Measurements from ENCODE around the gene ZNF319. TPM values are rescaled to one million over a fixed set of nuclear protein-coding genes. Genes with fewer than 3 reads are reported as not detected.
A peak's percentile ranks its signal among the peaks of the same experiment; 100 is the strongest.

The ZNF319 gene
- total and polyA plus RNA-seq, 5 donors from 2014 or later = 2.6 to 13.2 (median 6.0) TPM

- H3K36me3 Mint-ChIP-seq = no peaks in the 10 kb centered on the region
- Histone ChIP-seq H3K36me3 (ENCODE audit: control insufficient read depth, insufficient read depth, low read length) (no peaks in the 10 kb centered on the region), H3K27ac (ENCODE audit: insufficient read depth, low read length, poor library complexity, severe bottlenecking) (no peak overlapping the region), H3K4me3 (ENCODE audit: low read depth, low read length) (no peak overlapping the region), H3K9me3 (ENCODE audit: control insufficient read depth in 2 of 2, low read length in 2 of 2) (no peaks in the 10 kb centered on the region), H3K27me3 (ENCODE audit: control insufficient read depth, insufficient read depth, low read length) (no peaks in the 10 kb centered on the region), H3K4me1 (ENCODE audit: control insufficient read depth, insufficient read depth, low read length, poor library complexity, severe bottlenecking) (no peaks in the 10 kb centered on the region)
- no peaks in the 10 kb centered on the region for H3K27me3 Mint-ChIP-seq
- no peak overlapping the region for H3K4me3 Mint-ChIP-seq
- H3K27ac Mint-ChIP-seq = no peak overlapping the region
- DNase-seq (no peak), ATAC-seq (ENCODE audit: low read depth in 2 of 2) (no peak)
- H3K4me1 Mint-ChIP-seq = no peaks in the 10 kb centered on the region
- no peaks in the 10 kb centered on the region for H3K9me3 Mint-ChIP-seq
These were observed 44.6 kb upstream of the ZNF319 start for GRCh38 chr16:58045096-58045495.

- Histone ChIP-seq H3K27me3 (ENCODE audit: control insufficient read depth, insufficient read depth, low read length) (no peaks in the 10 kb centered on the region), H3K9me3 (ENCODE audit: control insufficient read depth in 2 of 2, low read length in 2 of 2) (no peaks in the 10 kb centered on the region), H3K4me1 (ENCODE audit: control insufficient read depth, insufficient read depth, low read length, poor library complexity, severe bottlenecking) (no peaks in the 10 kb centered on the region), H3K36me3 (ENCODE audit: control insufficient read depth, insufficient read depth, low read length) (no peaks in the 10 kb centered on the region), H3K27ac (ENCODE audit: insufficient read depth, low read length, poor library complexity, severe bottlenecking) (no peak overlapping the region), H3K4me3 (ENCODE audit: low read depth, low read length) (no peak overlapping the region)
- no peak overlapping the region for H3K27ac Mint-ChIP-seq
- ATAC-seq (ENCODE audit: low read depth in 2 of 2) (no peak), DNase-seq (no peak)
- no peaks in the 10 kb centered on the region for H3K27me3 Mint-ChIP-seq
- H3K4me3 Mint-ChIP-seq = no peak overlapping the region
- H3K9me3 Mint-ChIP-seq = no peaks in the 10 kb centered on the region
- no peaks in the 10 kb centered on the region for H3K36me3 Mint-ChIP-seq
- H3K4me1 Mint-ChIP-seq = no peaks in the 10 kb centered on the region
These were observed 44.0 kb upstream of the ZNF319 start for GRCh38 chr16:58044266-58045019.

- Histone ChIP-seq H3K27me3 (ENCODE audit: control insufficient read depth, insufficient read depth, low read length) (no peaks in the 10 kb centered on the region), H3K36me3 (ENCODE audit: control insufficient read depth, insufficient read depth, low read length) (no peaks in the 10 kb centered on the region), H3K4me1 (ENCODE audit: control insufficient read depth, insufficient read depth, low read length, poor library complexity, severe bottlenecking) (no peaks in the 10 kb centered on the region), H3K27ac (ENCODE audit: insufficient read depth, low read length, poor library complexity, severe bottlenecking) (no peak overlapping the region), H3K4me3 (ENCODE audit: low read depth, low read length) (no peak overlapping the region), H3K9me3 (ENCODE audit: control insufficient read depth in 2 of 2, low read length in 2 of 2) (no peaks in the 10 kb centered on the region)
- H3K4me3 Mint-ChIP-seq = no peak overlapping the region
- ATAC-seq (ENCODE audit: low read depth in 2 of 2) = no peak
- H3K27me3 Mint-ChIP-seq = no peaks in the 10 kb centered on the region
- no peaks in the 10 kb centered on the region for H3K36me3 Mint-ChIP-seq
- no peaks in the 10 kb centered on the region for H3K9me3 Mint-ChIP-seq
- no peak for DNase-seq
- H3K4me1 Mint-ChIP-seq = no peaks in the 10 kb centered on the region
- no peak overlapping the region for H3K27ac Mint-ChIP-seq
These were observed 43.2 kb upstream of the ZNF319 start for GRCh38 chr16:58043571-58044155.

GRCh38 chr16:58042886-58043515 lies 42.5 kb upstream of the ZNF319 start:
- H3K4me3 ChIP-seq (ENCODE audit: low read depth, low read length) = no peak overlapping the region
- Mint-ChIP-seq H3K9me3 (no peaks in the 10 kb centered on the region), H3K27me3 (no peaks in the 10 kb centered on the region), H3K4me3 (no peak overlapping the region), H3K4me1 (no peaks in the 10 kb centered on the region), H3K27ac (no peak overlapping the region), H3K36me3 (no peaks in the 10 kb centered on the region)
- no peaks in the 10 kb centered on the region for H3K4me1 ChIP-seq (ENCODE audit: control insufficient read depth, insufficient read depth, low read length, poor library complexity, severe bottlenecking)
- no peaks in the 10 kb centered on the region for H3K9me3 ChIP-seq (ENCODE audit: control insufficient read depth in 2 of 2, low read length in 2 of 2)
- H3K27me3 ChIP-seq (ENCODE audit: control insufficient read depth, insufficient read depth, low read length) = no peaks in the 10 kb centered on the region
- no peak overlapping the region for H3K27ac ChIP-seq (ENCODE audit: insufficient read depth, low read length, poor library complexity, severe bottlenecking)
- ATAC-seq (ENCODE audit: low read depth in 2 of 2) (no peak), DNase-seq (no peak)
- no peaks in the 10 kb centered on the region for H3K36me3 ChIP-seq (ENCODE audit: control insufficient read depth, insufficient read depth, low read length)

GRCh38 chr16:58042001-58042885 lies 41.8 kb upstream of the ZNF319 start:
- Histone ChIP-seq H3K27me3 (ENCODE audit: control insufficient read depth, insufficient read depth, low read length) (no peaks in the 10 kb centered on the region), H3K27ac (ENCODE audit: insufficient read depth, low read length, poor library complexity, severe bottlenecking) (no peak overlapping the region), H3K4me3 (ENCODE audit: low read depth, low read length) (no peak overlapping the region), H3K4me1 (ENCODE audit: control insufficient read depth, insufficient read depth, low read length, poor library complexity, severe bottlenecking) (no peaks in the 10 kb centered on the region), H3K36me3 (ENCODE audit: control insufficient read depth, insufficient read depth, low read length) (no peaks in the 10 kb centered on the region), H3K9me3 (ENCODE audit: control insufficient read depth in 2 of 2, low read length in 2 of 2) (no peaks in the 10 kb centered on the region)
- Mint-ChIP-seq H3K36me3 (no peaks in the 10 kb centered on the region), H3K9me3 (no peaks in the 10 kb centered on the region), H3K4me1 (no peaks in the 10 kb centered on the region), H3K27me3 (no peaks in the 10 kb centered on the region), H3K4me3 (no peak overlapping the region), H3K27ac (peak overlapping the region in 1 of 3 donors; percentile 56)
- ATAC-seq (ENCODE audit: low read depth in 2 of 2) (no peak), DNase-seq (no peak)

- H3K27ac Mint-ChIP-seq = peak overlapping the region in 1 of 3 donors; percentile 56
- H3K4me3 Mint-ChIP-seq = no peak overlapping the region
- H3K4me1 ChIP-seq (ENCODE audit: control insufficient read depth, insufficient read depth, low read length, poor library complexity, severe bottlenecking) = no peaks in the 10 kb centered on the region
- no peak overlapping the region for H3K4me3 ChIP-seq (ENCODE audit: low read depth, low read length)
- no peak overlapping the region for H3K27ac ChIP-seq (ENCODE audit: insufficient read depth, low read length, poor library complexity, severe bottlenecking)
- H3K27me3 ChIP-seq (ENCODE audit: control insufficient read depth, insufficient read depth, low read length) = no peaks in the 10 kb centered on the region
- DNase-seq (no peak), ATAC-seq (ENCODE audit: low read depth in 2 of 2) (no peak)
- H3K27me3 Mint-ChIP-seq = no peaks in the 10 kb centered on the region
- no peaks in the 10 kb centered on the region for H3K4me1 Mint-ChIP-seq
- peaks cover 0 to 1% (median 0%) of the 10 kb centered on the region in 7 donors for H3K9me3 Mint-ChIP-seq
- no peaks in the 10 kb centered on the region for H3K9me3 ChIP-seq (ENCODE audit: control insufficient read depth in 2 of 2, low read length in 2 of 2)
- no peaks in the 10 kb centered on the region for H3K36me3 ChIP-seq (ENCODE audit: control insufficient read depth, insufficient read depth, low read length)
- no peaks in the 10 kb centered on the region for H3K36me3 Mint-ChIP-seq
These were observed 41.1 kb upstream of the ZNF319 start for GRCh38 chr16:58041628-58041955.

- no peak overlapping the region for H3K27ac Mint-ChIP-seq
- H3K4me1 Mint-ChIP-seq = no peaks in the 10 kb centered on the region
- ATAC-seq (ENCODE audit: low read depth in 2 of 2) (no peak), DNase-seq (no peak)
- H3K36me3 Mint-ChIP-seq = no peaks in the 10 kb centered on the region
- no peaks in the 10 kb centered on the region for H3K27me3 Mint-ChIP-seq
- Histone ChIP-seq H3K27me3 (ENCODE audit: control insufficient read depth, insufficient read depth, low read length) (no peaks in the 10 kb centered on the region), H3K27ac (ENCODE audit: insufficient read depth, low read length, poor library complexity, severe bottlenecking) (no peak overlapping the region), H3K36me3 (ENCODE audit: control insufficient read depth, insufficient read depth, low read length) (no peaks in the 10 kb centered on the region), H3K4me1 (ENCODE audit: control insufficient read depth, insufficient read depth, low read length, poor library complexity, severe bottlenecking) (no peaks in the 10 kb centered on the region), H3K4me3 (ENCODE audit: low read depth, low read length) (no peak overlapping the region), H3K9me3 (ENCODE audit: control insufficient read depth in 2 of 2, low read length in 2 of 2) (no peaks in the 10 kb centered on the region)
- H3K9me3 Mint-ChIP-seq = peaks cover 0 to 1% (median 0%) of the 10 kb centered on the region in 7 donors
- H3K4me3 Mint-ChIP-seq = no peak overlapping the region
These were observed 40.6 kb upstream of the ZNF319 start for GRCh38 chr16:58040945-58041627.

All from CD4-positive, CD25-positive, alpha-beta regulatory T cell (primary cell).